Central memory CD8-positive, alpha-beta T cell (primary cell): ENCODE measurements around the gene CEACAM3.

ENCODE experiments used
- ATAC-seq: fragments of 150-1000 bp; cut with Tn5 transposase; replicated peaks from 2 replicates; pipeline ENCODE4 v1.10.0; 2022; ENCODE audit warnings: mild to moderate bottlenecking, moderate FRiP score, moderate number of reproducible peaks; ENCODE audit not compliant: poor library complexity, severe bottlenecking; ENCODE audit errors: extremely low read depth
- DNase-seq, 2 donors: peaks; one replicate each; pipeline ENCODE4 v3.0.0; 2021; ENCODE audit warnings: low spot score in 2 of 2
- H3K27ac Mint-ChIP-seq: one replicate; pipeline ENCODE4 v1.8.0; 2022; ENCODE audit warnings: low read depth, mild to moderate bottlenecking, moderate library complexity, mixed read lengths
- H3K27me3 Mint-ChIP-seq: one replicate; pipeline ENCODE4 v1.8.0; 2022; ENCODE audit warnings: mixed read lengths
- H3K36me3 Mint-ChIP-seq: one replicate; pipeline ENCODE4 v1.8.0; 2022; ENCODE audit warnings: mild to moderate bottlenecking, moderate library complexity, mixed read lengths; ENCODE audit not compliant: insufficient read depth
- H3K4me1 Mint-ChIP-seq: one replicate; pipeline ENCODE4 v1.8.0; 2022; ENCODE audit warnings: mixed read lengths
- H3K4me3 Mint-ChIP-seq: one replicate; pipeline ENCODE4 v1.8.0; 2022; ENCODE audit warnings: mild to moderate bottlenecking, moderate library complexity, mixed read lengths
- H3K9me3 Mint-ChIP-seq: one replicate; pipeline ENCODE4 v1.8.0; 2022; ENCODE audit warnings: mixed read lengths

The CEACAM3 gene

GRCh38 chr19:41799444-41800000, 3.1 kb downstream of the CEACAM3 start:
- no peak overlapping the region for H3K27ac Mint-ChIP-seq
- no peak for ATAC-seq

GRCh38 chr19:41801031-41801430, 4.6 kb downstream of the CEACAM3 start:
- Mint-ChIP-seq H3K4me3 (no peak overlapping the region), H3K9me3 (no peaks in the 10 kb centered on the region), H3K27me3 (peaks cover 39% of the 10 kb centered on the region), H3K27ac (no peak overlapping the region), H3K36me3 (peaks cover 4% of the 10 kb centered on the region), H3K4me1 (no peaks in the 10 kb centered on the region)
- ATAC-seq (no peak), DNase-seq (no peak)

More at GRCh38 chr19:41799444-41800000, 3.1 kb downstream of the CEACAM3 start:
- DNase-seq, result no peak
- Mint-ChIP-seq H3K4me1 (peaks cover 7% of the 10 kb centered on the region), H3K36me3 (peaks cover 4% of the 10 kb centered on the region), H3K4me3 (no peak overlapping the region), H3K27me3 (peaks cover 52% of the 10 kb centered on the region), H3K9me3 (no peaks in the 10 kb centered on the region)

- Mint-ChIP-seq H3K27ac (no peak overlapping the region), H3K27me3 (peaks cover 31% of the 10 kb centered on the region), H3K4me3 (no peak overlapping the region), H3K9me3 (no peaks in the 10 kb centered on the region), H3K4me1 (no peaks in the 10 kb centered on the region), H3K36me3 (peaks cover 4% of the 10 kb centered on the region)
- DNase-seq (no peak), ATAC-seq (no peak)
These were observed 5.4 kb downstream of the CEACAM3 start for GRCh38 chr19:41801792-41802211.

- H3K27ac Mint-ChIP-seq, result no peak overlapping the region
- peaks cover 27% of the 10 kb centered on the region for H3K27me3 Mint-ChIP-seq
- ATAC-seq, result no peak
- H3K4me3 Mint-ChIP-seq, result no peak overlapping the region
- H3K36me3 Mint-ChIP-seq, result peaks cover 2% of the 10 kb centered on the region
- no peak for DNase-seq
- no peaks in the 10 kb centered on the region for H3K4me1 Mint-ChIP-seq
- H3K9me3 Mint-ChIP-seq, result no peaks in the 10 kb centered on the region
These were observed 6.4 kb downstream of the CEACAM3 start for GRCh38 chr19:41802770-41803169.

GRCh38 chr19:41804336-41804735, 7.9 kb downstream of the CEACAM3 start:
- Mint-ChIP-seq H3K27me3 (peaks cover 36% of the 10 kb centered on the region), H3K27ac (no peak overlapping the region), H3K36me3 (peaks cover 2% of the 10 kb centered on the region), H3K9me3 (no peaks in the 10 kb centered on the region), H3K4me1 (no peaks in the 10 kb centered on the region), H3K4me3 (no peak overlapping the region)
- no peak for ATAC-seq
- DNase-seq, result no peak

- peaks cover 35% of the 10 kb centered on the region for H3K27me3 Mint-ChIP-seq
- DNase-seq, result no peak
- no peaks in the 10 kb centered on the region for H3K4me1 Mint-ChIP-seq
- H3K36me3 Mint-ChIP-seq, result peaks cover 2% of the 10 kb centered on the region
- no peak overlapping the region for H3K27ac Mint-ChIP-seq
- no peaks in the 10 kb centered on the region for H3K9me3 Mint-ChIP-seq
- ATAC-seq, result no peak
- H3K4me3 Mint-ChIP-seq, result no peak overlapping the region
These were observed 10.8 kb downstream of the CEACAM3 start for GRCh38 chr19:41807176-41807575.

- peaks cover 35% of the 10 kb centered on the region for H3K27me3 Mint-ChIP-seq
- DNase-seq (no peak), ATAC-seq (no peak)
- H3K36me3 Mint-ChIP-seq, result peaks cover 2% of the 10 kb centered on the region
- H3K4me1 Mint-ChIP-seq, result no peaks in the 10 kb centered on the region
- no peaks in the 10 kb centered on the region for H3K9me3 Mint-ChIP-seq
- no peak overlapping the region for H3K4me3 Mint-ChIP-seq
- H3K27ac Mint-ChIP-seq, result no peak overlapping the region
These were observed 12.5 kb downstream of the CEACAM3 start for GRCh38 chr19:41808663-41809566.

GRCh38 chr19:41810301-41810700, 13.9 kb downstream of the CEACAM3 start:
- Mint-ChIP-seq H3K27me3 (peaks cover 35% of the 10 kb centered on the region), H3K36me3 (peaks cover 2% of the 10 kb centered on the region), H3K4me3 (no peak overlapping the region), H3K27ac (no peak overlapping the region), H3K9me3 (no peaks in the 10 kb centered on the region), H3K4me1 (no peaks in the 10 kb centered on the region)
- ATAC-seq (no peak), DNase-seq (no peak)

GRCh38 chr19:41811036-41811435, 14.6 kb downstream of the CEACAM3 start:
- Mint-ChIP-seq H3K9me3 (no peaks in the 10 kb centered on the region), H3K27me3 (peaks cover 35% of the 10 kb centered on the region), H3K36me3 (peaks cover 2% of the 10 kb centered on the region), H3K4me1 (no peaks in the 10 kb centered on the region), H3K4me3 (no peak overlapping the region), H3K27ac (no peak overlapping the region)
- no peak for DNase-seq
- ATAC-seq, result no peak

- ATAC-seq (no peak), DNase-seq (no peak)
- Mint-ChIP-seq H3K27ac (no peak overlapping the region), H3K4me3 (no peak overlapping the region), H3K27me3 (peaks cover 35% of the 10 kb centered on the region), H3K36me3 (peaks cover 2% of the 10 kb centered on the region), H3K4me1 (no peaks in the 10 kb centered on the region), H3K9me3 (no peaks in the 10 kb centered on the region)
These were observed 15.6 kb downstream of the CEACAM3 start for GRCh38 chr19:41811981-41812380.

- H3K4me3 Mint-ChIP-seq, result no peak overlapping the region
- H3K27me3 Mint-ChIP-seq, result peaks cover 18% of the 10 kb centered on the region
- no peaks in the 10 kb centered on the region for H3K9me3 Mint-ChIP-seq
- ATAC-seq (no peak), DNase-seq (no peak)
- no peak overlapping the region for H3K27ac Mint-ChIP-seq
- H3K4me1 Mint-ChIP-seq, result no peaks in the 10 kb centered on the region
- H3K36me3 Mint-ChIP-seq, result peaks cover 2% of the 10 kb centered on the region
These were observed 17.5 kb downstream of the CEACAM3 start for GRCh38 chr19:41813911-41814310.

- ATAC-seq (no peak), DNase-seq (no peak)
- no peaks in the 10 kb centered on the region for H3K9me3 Mint-ChIP-seq
- no peak overlapping the region for H3K4me3 Mint-ChIP-seq
- H3K4me1 Mint-ChIP-seq, result no peaks in the 10 kb centered on the region
- peaks cover 9% of the 10 kb centered on the region for H3K27me3 Mint-ChIP-seq
- H3K27ac Mint-ChIP-seq, result no peak overlapping the region
- peaks cover 2% of the 10 kb centered on the region for H3K36me3 Mint-ChIP-seq
These were observed 18.9 kb downstream of the CEACAM3 start for GRCh38 chr19:41815301-41815700.

GRCh38 chr19:41816761-41817160, 20.4 kb downstream of the CEACAM3 start:
- H3K4me3 Mint-ChIP-seq, result no peak overlapping the region
- H3K36me3 Mint-ChIP-seq, result no peaks in the 10 kb centered on the region
- no peaks in the 10 kb centered on the region for H3K4me1 Mint-ChIP-seq
- H3K9me3 Mint-ChIP-seq, result no peaks in the 10 kb centered on the region
- H3K27ac Mint-ChIP-seq, result no peak overlapping the region
- H3K27me3 Mint-ChIP-seq, result peaks cover 17% of the 10 kb centered on the region
- ATAC-seq, result no peak
- no peak for DNase-seq
